Measurements from ENCODE around the gene OR2F1. TPM values are rescaled to one million over a fixed set of nuclear protein-coding genes. Genes with fewer than 3 reads are reported as not detected.

The OR2F1 gene, protein sequence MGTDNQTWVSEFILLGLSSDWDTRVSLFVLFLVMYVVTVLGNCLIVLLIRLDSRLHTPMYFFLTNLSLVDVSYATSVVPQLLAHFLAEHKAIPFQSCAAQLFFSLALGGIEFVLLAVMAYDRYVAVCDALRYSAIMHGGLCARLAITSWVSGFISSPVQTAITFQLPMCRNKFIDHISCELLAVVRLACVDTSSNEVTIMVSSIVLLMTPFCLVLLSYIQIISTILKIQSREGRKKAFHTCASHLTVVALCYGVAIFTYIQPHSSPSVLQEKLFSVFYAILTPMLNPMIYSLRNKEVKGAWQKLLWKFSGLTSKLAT
- total RNA-seq, result under 0.01 TPM in 1 of 2 replicates, not detected in the other

DNA sequence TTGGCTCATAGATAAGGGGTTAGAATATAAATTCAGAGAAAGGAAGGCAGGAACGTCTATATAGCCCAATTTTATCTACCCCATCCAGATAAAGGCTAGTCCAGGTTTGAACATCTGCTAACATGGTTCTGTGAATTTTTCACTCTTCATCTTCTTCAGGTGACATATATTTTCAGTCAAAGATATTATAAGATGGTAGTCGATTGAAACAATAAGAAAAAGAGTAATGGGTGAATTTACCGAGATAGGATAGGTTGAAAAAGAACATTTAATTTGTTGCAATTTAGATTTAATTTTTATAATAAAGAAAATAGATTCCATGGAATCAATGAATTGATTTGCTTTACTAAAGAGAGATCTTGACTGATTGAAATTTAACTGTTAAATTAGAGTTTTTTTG lies at the start of gene OR2F1:
Gene OR2F1 (plus strand): TSS at position 301 of the 400 bp plus-strand sequence. CDS start 5,127 bp downstream, outside the sequence.

GRCh38 chr7:143934526-143935325 lies 19.9 kb upstream of the OR2F1 start, which contains the start of gene OR2F2:
Gene OR2F2 (plus strand): TSS chr7:143935233. CDS start chr7:143935233, 0 bp downstream.

GRCh38 chr7:144000020-144000419 lies 45.4 kb downstream of the OR2F1 start, which contains the start of gene OR6B1:
Gene OR6B1 (plus strand): TSS chr7:144000320. CDS start chr7:144003997, 3,677 bp downstream.

Other genes with a start within 250 kb of the OR2F1 start
- 0.12 and 0.44 TPM in 2 replicates for gene CTAGE6, start 197.1 kb upstream of the OR2F1 start, total RNA-seq
- gene TCAF1, start 52.7 kb upstream of the OR2F1 start, total RNA-seq, result 63.2 and 68.2 TPM in 2 replicates
- gene OR2F2, start 19.6 kb upstream of the OR2F1 start, total RNA-seq, result not detected in 2 replicates
- gene OR6B1, start 45.5 kb downstream of the OR2F1 start, total RNA-seq, result under 0.01 TPM in 1 of 2 replicates, not detected in the other
- gene OR2A5, start 94.1 kb downstream of the OR2F1 start, total RNA-seq, result not detected in 2 replicates
- gene OR2A25, start 115.0 kb downstream of the OR2F1 start, total RNA-seq, result not detected in 2 replicates
- gene OR2A12, start 131.4 kb downstream of the OR2F1 start, total RNA-seq, result not detected in 2 replicates
- not detected in 2 replicates for gene OR2A2, start 154.7 kb downstream of the OR2F1 start, total RNA-seq
- gene OR2A14, start 168.3 kb downstream of the OR2F1 start, total RNA-seq, result not detected in 2 replicates
- gene CTAGE4, start 228.6 kb downstream of the OR2F1 start, total RNA-seq, result 1.7 TPM in 1 of 2 replicates, not detected in the other
- gene ARHGEF35, start 241.0 kb downstream of the OR2F1 start, total RNA-seq, result 1.5 and 2.1 TPM in 2 replicates